GM12864 (cell line): Measurements from ENCODE around the gene NUFIP1.

Source experiments
- DNase-seq: peaks from one replicate; pipeline ENCODE4 v3.0.0-alpha.2; 2011; ENCODE audit warnings: low read depth
- H3K4me3 ChIP-seq: 2 replicates; pipeline ENCODE4 v1.5.1; 2011; ENCODE audit warnings: mild to moderate bottlenecking, low read depth, low read length, control low read depth
- CTCF ChIP-seq: IDR thresholded peaks from 2 replicates; pipeline ENCODE4 v1.5.1; 2011; ENCODE audit warnings: low read depth, mild to moderate bottlenecking, moderate library complexity, low read length, control low read depth, inconsistent platforms; ENCODE audit errors: missing control alignments

NUFIP1 gene

DNA sequence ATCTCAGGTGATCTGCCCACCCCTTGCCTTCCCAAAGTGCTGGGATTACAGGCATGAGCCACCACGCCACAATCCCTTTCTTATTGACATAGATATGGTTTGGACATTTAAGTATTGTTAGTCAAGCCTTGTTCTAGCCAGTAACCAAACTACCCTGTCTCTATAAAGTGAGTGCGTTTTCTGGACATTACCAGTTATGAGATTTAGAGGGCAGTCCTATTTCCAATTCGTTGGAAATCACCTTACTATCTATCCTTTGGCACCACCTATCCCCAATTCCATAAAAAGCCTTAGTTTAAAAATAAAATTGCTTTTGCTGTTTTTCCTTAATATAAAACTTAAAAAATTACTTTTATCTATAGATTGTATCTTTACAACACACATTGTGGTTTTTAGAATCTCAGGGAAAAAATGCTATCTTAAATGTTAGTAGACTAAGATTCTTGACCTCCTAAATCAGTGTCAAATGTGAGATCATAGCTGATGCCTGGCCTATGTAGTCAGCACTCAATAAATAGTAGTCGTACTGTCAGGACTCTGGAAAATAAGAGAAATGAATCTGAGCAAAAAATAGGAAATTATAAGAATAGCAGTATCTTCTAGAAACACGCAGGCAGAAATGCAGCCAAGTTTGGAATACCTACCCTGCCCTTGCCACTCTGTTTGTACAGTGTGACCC lies 57.0 kb downstream of the NUFIP1 start:
- H3K4me3 ChIP-seq = no peak overlapping the region
- no peak for TF ChIP-seq CTCF
- DNase-seq = no peak

DNA sequence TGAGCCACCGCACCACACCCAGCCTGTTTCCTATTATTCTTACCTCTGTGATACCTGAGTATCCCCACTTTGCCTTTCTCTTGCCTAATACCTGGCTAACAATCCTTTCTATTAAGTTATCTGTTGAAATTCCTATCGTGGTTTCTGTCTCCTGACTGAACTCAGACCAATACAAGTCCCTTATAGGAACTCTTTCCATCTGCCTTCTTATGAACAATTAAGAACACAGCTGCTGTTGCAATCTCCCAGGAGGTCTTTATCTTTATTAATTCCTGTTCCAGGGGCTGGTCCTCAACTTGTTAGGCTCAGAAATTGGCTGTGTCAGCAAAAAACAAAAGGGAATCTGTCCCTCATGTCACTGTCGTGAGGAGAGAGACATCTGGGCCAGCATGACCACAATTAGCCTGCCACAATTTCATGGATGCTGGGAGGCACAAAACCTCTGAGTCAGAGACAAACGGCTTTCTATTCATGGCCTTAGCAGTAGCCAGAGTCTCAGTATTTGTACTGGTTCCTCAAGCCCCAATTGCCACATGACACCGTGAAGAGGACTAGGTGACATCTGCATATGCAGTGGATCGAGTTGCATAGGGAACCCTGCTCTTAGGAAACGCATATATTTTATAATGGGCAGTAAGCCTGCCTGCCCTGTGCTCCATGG lies 58.2 kb downstream of the NUFIP1 start:
- no peak for DNase-seq
- H3K4me3 ChIP-seq = no peak overlapping the region
- no peak for TF ChIP-seq CTCF

DNA sequence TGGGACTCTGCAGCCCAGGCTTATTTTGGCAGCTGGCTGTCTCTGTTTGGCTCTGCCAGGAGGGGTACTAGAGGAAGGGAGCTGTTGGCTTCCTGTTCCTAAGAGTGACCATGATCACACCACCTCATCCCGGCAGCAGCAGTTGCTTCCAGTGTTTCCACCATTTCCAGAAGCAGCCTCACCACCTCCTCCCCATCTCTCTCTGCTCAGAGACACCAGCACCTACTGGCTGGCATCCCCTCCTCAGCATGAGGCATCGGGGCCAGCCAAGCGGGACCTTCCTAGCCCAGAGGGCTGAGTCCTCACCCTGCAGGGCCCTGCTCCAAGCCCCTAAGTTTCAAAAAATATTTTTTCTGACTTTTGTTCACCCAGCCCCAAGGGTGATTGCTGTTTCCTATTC lies 59.0 kb downstream of the NUFIP1 start:
- no peak for DNase-seq

GRCh38 chr13:44929692-44930091 lies 59.6 kb downstream of the NUFIP1 start:
- TF ChIP-seq CTCF = no peak
- DNase-seq = no peak
- no peak overlapping the region for H3K4me3 ChIP-seq

More for the DNA sequence above, 59.0 kb downstream of the NUFIP1 start:
- no peak for TF ChIP-seq CTCF
- no peak overlapping the region for H3K4me3 ChIP-seq

DNA sequence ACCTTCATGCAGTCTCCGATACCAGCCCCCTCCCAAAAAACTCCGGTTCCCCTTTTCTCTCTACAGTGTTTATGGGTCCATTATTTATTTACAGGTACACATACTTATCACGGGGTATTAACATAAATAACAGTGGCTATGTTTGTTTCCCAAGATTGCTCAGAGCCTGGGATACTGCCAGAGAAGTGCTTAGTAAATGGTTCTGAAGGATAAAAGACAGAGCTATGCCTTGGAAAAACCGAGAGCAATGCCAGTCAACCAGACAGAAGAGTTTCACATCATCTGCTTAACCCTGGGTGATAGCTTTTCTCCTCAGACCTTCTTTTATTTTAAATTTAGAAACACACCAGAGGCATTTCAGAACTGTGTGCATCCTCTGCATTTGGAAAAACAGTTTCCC lies 61.3 kb downstream of the NUFIP1 start:
- H3K4me3 ChIP-seq = no peak overlapping the region
- no peak for TF ChIP-seq CTCF
- DNase-seq = no peak

GRCh38 chr13:44921931-44922758 lies 67.1 kb downstream of the NUFIP1 start:
- DNase-seq = no peak

More at GRCh38 chr13:44921931-44922758, 67.1 kb downstream of the NUFIP1 start:
- no peak for TF ChIP-seq CTCF
- no peak overlapping the region for H3K4me3 ChIP-seq
